ENCODE results near the gene SZT2. TPM values are rescaled to one million over a fixed set of nuclear protein-coding genes. Genes with fewer than 3 reads are reported as not detected.
A peak's percentile ranks its signal among the peaks of the same experiment; 100 is the strongest.

SZT2 gene
- total RNA-seq, 1 donor from 2014 or later: 139 TPM

- Mint-ChIP-seq H3K4me1 (peaks cover 36% of the 10 kb centered on the region), H3K27ac (no peak overlapping the region)
Measured at GRCh38 chr1:43386676-43387075, 3.0 kb upstream of the SZT2 start.

GRCh38 chr1:43387976-43388599 lies 1.6 kb upstream of the SZT2 start:
- ChIA-PET CTCF (interaction anchor here (1.6 to 3.5 kb wide), 2 partner anchors 26 to 161 kb away, joined by 4 to 10 read pairs; no protein-coding TSS in a partner anchor), POLR2A (interaction anchor here (1.1 to 4.5 kb wide), 3 partner anchors 20 to 100 kb away, joined by 3 to 76 read pairs (median 16); partner anchors contain the start of genes CDC20 and ELOVL1)
- no peak for TF ChIP-seq CTCF (IDR thresholded peaks at IDR 0.05)
- H3K27ac Mint-ChIP-seq: no peak overlapping the region
- ATAC-seq (ENCODE audit: low read depth): no peak
- peaks cover 57% of the 10 kb centered on the region for H3K36me3 Mint-ChIP-seq (ENCODE audit: low read depth)
- intact Hi-C loops (cut with micrococcal nuclease): loop anchor here (2.0 kb wide), 1 partner anchor 39 kb away; no protein-coding TSS in a partner anchor
- peaks cover 36% of the 10 kb centered on the region for H3K4me1 Mint-ChIP-seq
- DNase-seq: no peak
- H3K4me3 Mint-ChIP-seq: peak overlapping the region; percentile 99
- H3K9me3 Mint-ChIP-seq: no peaks in the 10 kb centered on the region
- no peaks in the 10 kb centered on the region for H3K27me3 Mint-ChIP-seq

More at GRCh38 chr1:43386676-43387075, 3.0 kb upstream of the SZT2 start:
- CTCF ChIA-PET: no interaction called here
- Mint-ChIP-seq H3K4me3 (no peak overlapping the region), H3K27me3 (no peaks in the 10 kb centered on the region), H3K9me3 (no peaks in the 10 kb centered on the region), H3K36me3 (ENCODE audit: low read depth) (peaks cover 65% of the 10 kb centered on the region)
- POLR2A ChIA-PET: interaction anchor here (0.6 to 0.9 kb wide), 2 partner anchors 12 to 18 kb away, joined by 3 to 5 read pairs; no protein-coding TSS in a partner anchor
- no peak for DNase-seq
- intact Hi-C loops (cut with micrococcal nuclease): no loop called here
- TF ChIP-seq CTCF (IDR thresholded peaks at IDR 0.05): no peak
- ATAC-seq (ENCODE audit: low read depth): no peak

GRCh38 chr1:43388613-43389012 lies 1.1 kb upstream of the SZT2 start:
- DNase-seq (no peak), ATAC-seq (ENCODE audit: low read depth) (no peak)
- intact Hi-C loops (cut with micrococcal nuclease): loop anchor here (1.0 to 2.0 kb wide), 4 partner anchors 20 to 150 kb away; partner anchors contain the start of genes CDC20 and ELOVL1
- H3K4me1 Mint-ChIP-seq: peaks cover 38% of the 10 kb centered on the region
- ChIA-PET POLR2A (interaction anchor here (0.8 to 4.5 kb wide), 4 partner anchors 21 to 100 kb away, joined by 3 to 76 read pairs (median 10); partner anchors contain the start of genes CDC20 and ELOVL1), CTCF (interaction anchor here (1.3 to 3.5 kb wide), 4 partner anchors 20 to 162 kb away, joined by 3 to 10 read pairs (median 4); no protein-coding TSS in a partner anchor)
- peak overlapping the region; percentile 99 for H3K4me3 Mint-ChIP-seq
- TF ChIP-seq CTCF (IDR thresholded peaks at IDR 0.05): no peak
- no peak overlapping the region for H3K27ac Mint-ChIP-seq
- H3K9me3 Mint-ChIP-seq: no peaks in the 10 kb centered on the region
- no peaks in the 10 kb centered on the region for H3K27me3 Mint-ChIP-seq
- peaks cover 54% of the 10 kb centered on the region for H3K36me3 Mint-ChIP-seq (ENCODE audit: low read depth)

GRCh38 chr1:43392702-43393101 lies 3.0 kb downstream of the SZT2 start:
- Mint-ChIP-seq H3K27ac (no peak overlapping the region), H3K4me3 (no peak overlapping the region), H3K4me1 (peaks cover 43% of the 10 kb centered on the region), H3K27me3 (no peaks in the 10 kb centered on the region), H3K9me3 (no peaks in the 10 kb centered on the region), H3K36me3 (ENCODE audit: low read depth) (peaks cover 37% of the 10 kb centered on the region)
- DNase-seq (no peak), ATAC-seq (ENCODE audit: low read depth) (no peak)
- CTCF ChIA-PET: no interaction called here
- intact Hi-C loops (cut with micrococcal nuclease): no loop called here
- no peak for TF ChIP-seq CTCF (IDR thresholded peaks at IDR 0.05)
- POLR2A ChIA-PET: interaction anchor here (1.1 kb wide), 1 partner anchor 34 kb away, joined by 5 read pairs; the partner anchor contains the start of gene CDC20

- TF ChIP-seq CTCF (IDR thresholded peaks at IDR 0.05): no peak
- Mint-ChIP-seq H3K36me3 (ENCODE audit: low read depth) (peaks cover 28% of the 10 kb centered on the region), H3K9me3 (no peaks in the 10 kb centered on the region), H3K27ac (no peak overlapping the region), H3K4me3 (no peak overlapping the region), H3K4me1 (peaks cover 17% of the 10 kb centered on the region), H3K27me3 (no peaks in the 10 kb centered on the region)
- CTCF ChIA-PET: no interaction called here
- POLR2A ChIA-PET: interaction anchor here (1.1 kb wide), 1 partner anchor 28 kb away, joined by 3 read pairs; the partner anchor contains the start of gene ELOVL1
- DNase-seq (no peak), ATAC-seq (ENCODE audit: low read depth) (no peak)
- intact Hi-C loops (cut with micrococcal nuclease): no loop called here
Measured at GRCh38 chr1:43395523-43395922, 5.8 kb downstream of the SZT2 start.
